HG02588 (cell line): Measurements from ENCODE around the gene SPATA31D3.
"Not testable (repeated sequence)": the region's sequence is repeated elsewhere in the genome, so short reads cannot be mapped to it uniquely, and the experiment has no call there.

Experiments
- ATAC-seq: cut with Tn5 transposase; IDR thresholded peaks from one replicate; pipeline ENCODE4 v1.9.1; 2021; ENCODE audit warnings: mild to moderate bottlenecking, moderate library complexity; ENCODE audit not compliant: unreplicated experiment

Gene SPATA31D3

DNA sequence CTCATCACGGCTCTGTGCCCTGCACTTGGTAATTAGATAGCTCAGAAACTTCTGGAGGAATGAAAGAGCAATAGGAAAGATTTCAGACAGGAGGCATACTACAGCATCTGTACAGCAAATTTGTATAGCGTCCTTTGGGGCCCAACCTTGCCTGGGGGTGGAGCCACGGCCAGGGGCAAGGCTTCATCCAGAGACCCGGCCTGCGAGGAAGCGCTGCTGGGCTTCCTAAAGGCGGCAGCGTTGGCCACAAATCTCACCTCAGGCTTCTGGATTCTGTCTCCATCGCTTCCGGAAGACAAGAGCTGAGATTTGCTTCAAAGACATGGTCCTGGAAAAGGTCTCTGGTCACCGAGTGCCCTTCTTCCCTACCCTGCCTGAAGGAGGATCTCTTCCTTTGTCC is 33.1 kb downstream of the SPATA31D3 start:
- no peak for ATAC-seq

DNA sequence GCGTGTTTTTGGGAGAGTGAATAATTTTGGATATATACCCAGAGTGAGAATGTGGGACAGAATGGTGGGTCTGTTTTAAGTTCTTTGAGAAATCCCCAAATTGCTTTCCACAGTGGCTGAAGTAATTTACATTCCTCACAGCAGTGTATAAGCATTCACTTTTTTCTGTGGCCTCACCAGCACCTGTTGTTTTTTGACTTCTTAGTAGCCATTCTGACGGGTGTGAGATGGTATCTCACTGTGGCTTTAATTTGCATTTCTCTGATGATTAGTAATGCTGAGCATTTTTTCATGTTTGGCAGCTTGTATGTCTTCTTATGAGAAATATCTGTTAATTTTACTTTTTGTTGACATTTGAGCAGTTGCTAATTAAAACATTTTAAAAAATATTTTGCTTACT is 35.9 kb downstream of the SPATA31D3 start:
- ATAC-seq, result peak; percentile 86

DNA sequence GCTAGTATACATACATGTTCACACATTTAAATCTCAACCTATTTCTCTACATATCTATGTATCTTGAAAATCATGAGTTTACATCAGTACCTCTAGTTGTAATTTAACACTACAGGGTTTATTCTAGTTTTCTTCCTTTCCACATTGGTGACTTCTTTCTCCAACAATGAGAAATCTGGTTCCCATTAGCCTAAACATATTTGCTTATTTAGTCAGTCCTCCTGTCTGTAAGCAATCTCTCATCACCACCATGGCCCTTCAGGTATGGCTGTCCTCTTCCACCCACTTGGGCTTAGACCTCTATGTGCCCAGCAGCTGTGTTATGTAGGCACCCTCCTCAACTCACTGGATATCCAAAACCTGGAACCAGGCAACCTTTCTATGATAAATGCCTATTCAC is 37.3 kb downstream of the SPATA31D3 start:
- no peak for ATAC-seq

DNA sequence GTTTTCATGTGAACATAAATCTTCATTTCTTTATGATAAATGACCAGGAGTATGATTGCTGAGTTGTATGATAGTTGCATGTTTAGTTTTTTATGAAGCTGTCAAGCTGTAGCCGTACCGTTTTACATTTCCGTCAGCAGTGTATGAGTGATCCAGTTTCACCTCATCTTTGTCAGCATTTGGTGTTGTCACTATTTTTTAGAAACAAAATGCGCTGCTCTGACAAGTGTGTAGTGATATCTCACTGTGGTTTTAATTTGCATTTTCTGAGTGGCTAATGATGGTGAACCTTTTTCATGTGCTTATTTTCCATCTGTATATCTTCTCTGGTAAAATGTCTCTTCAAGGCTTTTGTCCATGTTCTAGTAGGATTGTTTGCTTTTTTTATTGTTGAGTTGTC is 38.6 kb downstream of the SPATA31D3 start:
- no peak for ATAC-seq

DNA sequence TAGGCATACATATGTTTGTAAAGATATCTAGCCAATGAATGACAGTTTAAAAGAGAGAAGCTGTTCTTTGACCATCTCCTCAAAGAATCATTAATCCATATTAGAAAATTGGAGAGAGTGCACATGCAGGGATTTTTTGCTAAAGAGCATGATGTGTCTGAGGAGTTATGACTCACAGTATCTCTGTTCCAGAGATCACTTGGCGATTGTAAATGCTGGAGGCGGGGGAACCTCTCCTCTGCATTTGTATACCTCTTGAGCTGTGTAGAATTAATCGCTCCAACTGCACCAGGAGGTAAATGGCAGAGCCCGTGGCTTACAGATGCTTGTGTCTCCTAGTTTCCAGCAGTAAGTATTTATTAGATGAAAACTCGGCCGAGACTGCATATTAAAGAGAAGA is 41.6 kb downstream of the SPATA31D3 start:
- no peak for ATAC-seq

DNA sequence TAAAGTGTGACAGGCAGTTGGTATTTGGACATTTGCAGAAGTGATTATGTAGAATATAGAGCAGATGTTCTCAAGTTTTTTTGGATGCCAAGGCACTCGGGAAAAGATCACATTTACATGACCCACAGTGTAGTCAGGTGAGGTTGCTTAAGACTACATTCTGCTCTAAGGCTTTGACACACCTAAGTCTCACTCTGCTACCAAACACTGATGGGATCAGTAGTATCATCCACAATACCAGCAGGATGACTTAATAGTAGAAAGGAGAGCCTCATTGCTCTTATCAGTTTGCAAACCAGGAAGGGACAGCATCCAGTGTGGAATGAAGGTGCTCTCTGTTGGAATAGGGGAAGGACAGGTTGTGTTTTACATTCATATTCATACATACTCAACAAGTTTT is 42.8 kb downstream of the SPATA31D3 start:
- no peak for ATAC-seq

DNA sequence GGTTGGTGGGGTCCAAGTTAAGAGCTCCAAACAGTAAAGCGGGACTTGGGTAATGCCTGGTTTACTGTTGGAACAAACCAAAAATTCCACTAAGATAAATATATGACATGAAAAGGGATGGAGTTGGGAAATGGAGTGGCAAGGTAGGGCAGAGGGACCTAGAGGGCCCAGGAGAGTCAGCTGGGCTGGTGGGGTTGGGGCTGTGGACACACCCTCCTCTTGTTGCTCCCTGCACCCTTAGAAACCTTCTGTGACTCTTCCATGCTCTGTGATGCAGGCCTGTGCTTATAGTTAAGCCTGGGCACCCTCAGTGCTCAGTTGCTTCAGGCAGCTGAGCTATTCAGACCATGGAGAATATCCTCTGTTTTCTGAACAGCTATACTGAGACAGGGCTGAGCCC is 45.2 kb downstream of the SPATA31D3 start, which contains the start of gene SPATA31D1:
Gene SPATA31D1, plus strand, starts transcription at position 301 of the 400 bp plus-strand sequence. Its CDS starts 47 bp downstream, at position 348.
- ATAC-seq, result not testable (repeated sequence)

DNA sequence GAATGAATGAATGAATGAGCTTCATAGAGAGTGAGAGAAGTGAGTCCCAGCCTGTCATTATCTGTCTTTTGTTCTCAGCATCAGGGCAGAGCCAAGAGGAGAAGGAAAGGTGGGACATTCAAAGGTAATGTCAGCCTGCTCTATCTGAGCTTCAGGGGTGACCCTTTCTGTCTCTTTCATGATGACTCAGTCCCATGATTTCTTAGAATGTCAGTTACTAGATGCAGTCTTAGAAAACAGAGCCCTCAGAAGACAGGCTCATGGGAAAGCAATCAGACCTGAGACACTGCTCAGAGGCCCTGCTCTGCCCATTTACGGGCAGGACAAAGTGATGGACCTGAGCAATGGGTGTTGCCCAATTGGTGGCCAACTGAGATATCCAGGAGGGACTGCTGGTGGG is 46.4 kb downstream of the SPATA31D3 start:
- ATAC-seq, result no peak

DNA sequence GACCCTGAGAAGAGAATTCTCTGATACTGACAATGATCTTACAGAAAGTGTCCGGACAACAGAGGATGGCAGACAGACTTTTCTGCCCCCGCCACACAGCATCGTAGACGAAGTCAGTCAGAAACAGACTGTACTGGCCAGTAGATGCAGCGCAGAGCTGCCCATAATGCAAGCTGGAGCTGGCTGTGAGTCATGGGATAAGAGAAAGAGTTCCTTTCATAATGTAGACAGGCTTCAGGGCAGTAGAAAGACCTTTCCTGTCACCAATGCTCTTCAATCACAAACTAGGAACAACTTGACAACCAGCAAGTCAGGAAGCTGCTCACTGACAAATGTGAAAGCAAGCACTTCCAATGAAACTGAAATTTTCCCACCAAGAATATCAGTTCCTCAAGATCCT is 50.4 kb downstream of the SPATA31D3 start:
- no peak for ATAC-seq
